Measurements from ENCODE around the gene TMTC1. TPM values are rescaled to one million over a fixed set of nuclear protein-coding genes. Genes with fewer than 3 reads are reported as not detected.

Gene TMTC1
- total RNA-seq, 1 donor from 2014 or later, result 16.1 TPM

- H3K27me3 Mint-ChIP-seq (ENCODE audit: insufficient read depth, low read depth), result no peaks in the 10 kb centered on the region
- Histone ChIP-seq H3K36me3 (no peaks in the 10 kb centered on the region), H3K79me2 (ENCODE audit: low read depth) (no peaks in the 10 kb centered on the region), H3K4me2 (no peak overlapping the region), H2AFZ (replicated peaks) (no peak overlapping the region), H3K4me3 (no peak overlapping the region), H3K9ac (no peak overlapping the region), H3K9me3 (ENCODE audit: low read depth) (no peaks in the 10 kb centered on the region), H3K27ac (no peak overlapping the region), H3K27me3 (no peaks in the 10 kb centered on the region), H4K20me1 (ENCODE audit: low read depth) (no peaks in the 10 kb centered on the region), H3F3A (ENCODE audit: low read depth) (no peaks in the 10 kb centered on the region), H3K4me1 (no peaks in the 10 kb centered on the region)
- H3K36me3 Mint-ChIP-seq, result peaks cover 3% of the 10 kb centered on the region
- no peak overlapping the region for H3K27ac Mint-ChIP-seq
- no peaks in the 10 kb centered on the region for H3K9me3 Mint-ChIP-seq
- no peak for TF ChIP-seq EZH2 (IDR thresholded peaks at IDR 0.05)
- no peak for TF ChIP-seq CTCF (IDR thresholded peaks at IDR 0.05)
- TF ChIP-seq EZH2phosphoT487 (IDR thresholded peaks at IDR 0.05), result no peak
- peaks cover 17% of the 10 kb centered on the region for H3K4me1 Mint-ChIP-seq
- no peak overlapping the region for H3K4me3 Mint-ChIP-seq
- DNase-seq (ENCODE audit: low spot score), result no peak
Observed at GRCh38 chr12:29503283-29503682, 280.5 kb downstream of the TMTC1 start.

GRCh38 chr12:29499235-29499634, 284.5 kb downstream of the TMTC1 start:
- Histone ChIP-seq H3K36me3 (no peaks in the 10 kb centered on the region), H3K79me2 (ENCODE audit: low read depth) (no peaks in the 10 kb centered on the region), H3K27ac (no peak overlapping the region), H3K9me3 (ENCODE audit: low read depth) (no peaks in the 10 kb centered on the region), H3F3A (ENCODE audit: low read depth) (no peaks in the 10 kb centered on the region), H3K4me3 (no peak overlapping the region), H3K4me1 (no peaks in the 10 kb centered on the region), H4K20me1 (ENCODE audit: low read depth) (no peaks in the 10 kb centered on the region), H2AFZ (replicated peaks) (no peak overlapping the region), H3K4me2 (no peak overlapping the region), H3K27me3 (no peaks in the 10 kb centered on the region), H3K9ac (no peak overlapping the region)
- TF ChIP-seq EZH2 (IDR thresholded peaks at IDR 0.05) (no peak), EZH2phosphoT487 (IDR thresholded peaks at IDR 0.05) (no peak), CTCF (IDR thresholded peaks at IDR 0.05) (no peak)
- Mint-ChIP-seq H3K27ac (no peak overlapping the region), H3K4me1 (no peaks in the 10 kb centered on the region), H3K9me3 (no peaks in the 10 kb centered on the region), H3K4me3 (no peak overlapping the region), H3K27me3 (ENCODE audit: insufficient read depth, low read depth) (no peaks in the 10 kb centered on the region), H3K36me3 (peaks cover 3% of the 10 kb centered on the region)
- DNase-seq (ENCODE audit: low spot score), result no peak

GRCh38 chr12:29497588-29497987, 286.2 kb downstream of the TMTC1 start, which contains the start of gene OVCH1:
TSS of gene OVCH1 (minus strand) at chr12:29497686. CDS start at chr12:29497686, 0 bp downstream.
- H3K9me3 ChIP-seq (ENCODE audit: low read depth), result no peaks in the 10 kb centered on the region
- H3K79me2 ChIP-seq (ENCODE audit: low read depth), result no peaks in the 10 kb centered on the region
- H3K9ac ChIP-seq, result no peak within 1 kb of the TSS
- no peak within 1 kb of the TSS for H3K27ac ChIP-seq
- H3K4me3 ChIP-seq, result no peak within 1 kb of the TSS
- no peaks in the 10 kb centered on the region for H3K4me1 ChIP-seq
- no peaks in the 10 kb centered on the region for H3K36me3 ChIP-seq
- H4K20me1 ChIP-seq (ENCODE audit: low read depth), result no peaks in the 10 kb centered on the region
- H3F3A ChIP-seq (ENCODE audit: low read depth), result no peaks in the 10 kb centered on the region
- no peak within 1 kb of the TSS for H2AFZ ChIP-seq (replicated peaks)
- Mint-ChIP-seq H3K36me3 (no peaks in the 10 kb centered on the region), H3K27ac (no peak within 1 kb of the TSS), H3K27me3 (ENCODE audit: insufficient read depth, low read depth) (no peaks in the 10 kb centered on the region), H3K4me3 (no peak within 1 kb of the TSS), H3K4me1 (no peaks in the 10 kb centered on the region), H3K9me3 (no peaks in the 10 kb centered on the region)
- TF ChIP-seq CTCF (IDR thresholded peaks at IDR 0.05) (no peak), EZH2phosphoT487 (IDR thresholded peaks at IDR 0.05) (no peak), EZH2 (IDR thresholded peaks at IDR 0.05) (no peak)
- no peak for DNase-seq (ENCODE audit: low spot score)
- no peaks in the 10 kb centered on the region for H3K27me3 ChIP-seq
- no peak within 1 kb of the TSS for H3K4me2 ChIP-seq
